ENCODE measurements around the gene MRPL44.

- TF ChIP-seq CTCF (IDR thresholded peaks at IDR 0.05; ENCODE audit: insufficient read depth, low read depth, low read length) (no peak), EZH2 (IDR thresholded peaks at IDR 0.05; ENCODE audit: insufficient read depth, low read length) (no peak)
Observed at GRCh38 chr2:223980803-223981202, 23.5 kb downstream of the MRPL44 start.

All from astrocyte (in vitro differentiated cells and primary cell).